GM21515 (cell line): ENCODE results near the gene DCTN5.
"Not testable (repeated sequence)": the region's sequence is repeated elsewhere in the genome, so short reads cannot be mapped to it uniquely, and the experiment has no call there.

Source experiments
- ATAC-seq: cut with Tn5 transposase; IDR thresholded peaks from one replicate; pipeline ENCODE4 v1.9.1; 2021; ENCODE audit not compliant: unreplicated experiment

DCTN5 gene

DNA sequence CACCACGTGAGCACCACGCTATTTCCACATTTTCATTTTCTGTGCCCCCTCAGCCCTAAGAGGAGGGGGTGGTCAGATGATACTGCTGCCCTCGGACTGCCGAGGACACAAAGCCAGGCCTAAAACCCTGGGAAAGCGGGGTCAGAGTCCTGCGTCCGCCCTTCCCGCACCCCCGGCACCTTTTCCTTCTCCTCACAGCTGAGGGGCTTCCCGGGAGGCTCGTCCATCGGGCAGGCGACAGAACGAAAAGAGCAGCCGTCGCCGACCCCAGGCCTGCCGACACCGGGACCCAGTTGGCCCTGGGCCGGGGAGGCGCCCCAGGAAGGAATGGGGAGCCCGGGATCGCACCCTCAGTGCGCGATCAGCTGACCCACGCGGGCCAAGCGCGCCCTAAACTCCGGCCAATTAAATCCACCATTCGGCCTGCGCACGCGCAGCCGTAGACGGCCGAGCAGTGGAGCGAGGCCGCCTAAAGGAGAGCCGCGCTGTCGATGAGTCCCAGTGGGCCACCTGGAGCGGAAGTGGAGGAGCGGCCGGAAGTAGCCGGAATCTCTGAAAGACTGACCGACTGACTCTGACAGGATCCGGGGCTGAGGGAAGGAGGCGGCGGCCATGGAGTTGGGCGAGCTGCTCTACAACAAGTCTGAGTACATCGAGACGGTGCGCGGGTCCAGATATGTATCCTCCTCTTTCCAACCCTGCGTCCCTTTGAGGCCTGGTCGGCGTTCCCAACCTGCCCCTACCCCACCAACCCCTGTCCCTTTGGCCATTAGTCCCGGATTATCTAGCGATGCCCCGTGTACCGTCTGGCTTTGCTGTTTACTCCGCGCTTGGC lies at the start of gene DCTN5, which contains the start of gene PALB2:
Gene DCTN5, plus strand, starts transcription at position 536 of the 835 bp plus-strand sequence. Its CDS starts 77 bp downstream, at position 613.
Gene PALB2, minus strand, starts transcription at position 380 of the 835 bp plus-strand sequence. Its CDS starts 153 bp downstream, at position 227.
- ATAC-seq: peak; percentile 94

DNA sequence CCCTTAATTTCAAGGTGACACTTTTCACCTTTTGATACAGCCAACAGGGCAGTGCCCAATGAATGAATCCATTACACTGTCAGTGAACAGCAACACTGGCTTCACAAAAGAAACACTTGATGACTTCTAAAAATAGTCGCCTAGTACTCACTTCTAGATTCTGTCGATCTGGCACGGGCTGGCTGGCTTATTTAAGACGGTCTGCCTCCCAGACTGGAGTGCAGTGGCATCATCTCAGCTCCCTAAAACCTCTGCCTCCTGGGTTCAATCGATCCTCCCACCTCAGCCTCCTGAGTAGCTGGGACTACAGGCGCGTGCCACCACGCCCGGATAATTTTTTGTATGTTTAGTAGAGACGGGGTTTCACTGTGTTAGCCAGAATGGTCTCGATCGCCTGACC lies 47.1 kb upstream of the DCTN5 start:
- ATAC-seq: no peak

DNA sequence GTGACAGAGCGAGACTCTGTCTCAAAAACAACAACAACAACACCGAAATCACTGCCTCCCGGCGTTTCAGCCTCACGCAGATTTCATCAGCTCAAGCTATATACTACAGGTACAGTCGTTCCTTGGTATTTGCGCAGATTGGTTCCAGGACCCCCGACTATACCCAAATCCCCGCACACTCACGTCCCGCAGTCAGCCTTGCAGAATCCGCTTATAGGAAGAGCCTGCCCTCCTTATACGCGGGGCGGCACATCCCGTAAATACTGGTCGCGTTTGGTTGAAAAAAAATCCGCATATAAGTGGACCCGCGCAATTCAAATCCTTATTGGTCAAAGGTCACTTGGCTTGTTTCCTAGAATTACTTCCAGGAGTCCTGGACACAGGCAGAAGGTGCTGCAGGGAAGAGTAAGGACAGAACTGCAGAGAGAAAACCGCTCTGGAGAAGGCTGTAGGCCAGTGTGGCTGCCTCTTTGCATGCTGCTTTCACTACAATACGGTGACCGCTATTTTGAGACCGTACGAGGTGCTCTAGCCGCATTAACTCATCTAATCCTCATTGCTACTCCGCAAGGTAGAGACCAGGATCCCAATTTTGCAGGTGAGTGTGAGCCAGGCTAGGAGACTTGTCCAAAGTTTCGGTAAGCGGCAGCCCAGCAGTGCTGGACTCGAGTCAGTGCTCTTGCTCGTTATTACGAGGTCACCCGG lies 45.9 kb upstream of the DCTN5 start:
- ATAC-seq: no peak

DNA sequence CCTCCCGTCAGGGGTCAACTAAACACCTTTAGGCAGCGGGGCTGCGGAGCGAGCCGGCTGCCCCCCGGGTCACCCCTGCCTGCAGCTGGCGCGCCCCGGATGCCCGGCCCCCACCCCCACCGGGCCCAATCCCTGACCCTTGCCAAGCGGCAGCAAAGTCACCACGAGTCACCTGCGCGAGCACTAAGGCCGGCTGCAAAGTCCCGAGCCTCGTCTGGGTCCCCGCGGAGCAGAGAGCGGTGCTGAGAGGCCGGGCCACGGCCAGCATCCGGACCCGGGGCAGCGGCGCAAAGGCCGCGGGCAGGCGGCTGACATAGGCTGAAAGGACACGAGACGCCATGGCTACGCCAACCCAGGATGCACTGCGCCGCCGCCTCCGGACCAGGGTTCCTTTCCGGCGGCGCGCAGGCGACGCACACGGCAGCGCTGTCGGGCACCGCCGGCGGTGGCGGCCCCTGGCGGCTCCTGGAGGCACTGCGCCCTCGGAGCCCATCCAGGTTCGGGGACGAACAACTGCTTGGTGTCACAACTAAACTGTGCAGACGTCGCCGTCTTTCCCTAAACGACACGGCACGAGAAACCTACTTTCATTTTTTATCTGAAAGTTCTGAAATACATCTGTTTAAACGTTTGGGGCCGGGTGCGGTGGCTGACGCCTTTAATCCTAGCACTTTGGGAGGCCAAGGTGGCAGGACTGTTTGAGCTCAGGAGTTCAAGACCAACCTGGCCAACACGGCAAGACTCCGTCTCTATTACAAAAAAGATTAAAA lies 45.1 kb upstream of the DCTN5 start, which contains the start of gene NDUFAB1:
Gene NDUFAB1, minus strand, starts transcription at position 366 of the 770 bp plus-strand sequence. Its CDS starts 26 bp downstream, at position 340.
- peak; percentile 80 for ATAC-seq

DNA sequence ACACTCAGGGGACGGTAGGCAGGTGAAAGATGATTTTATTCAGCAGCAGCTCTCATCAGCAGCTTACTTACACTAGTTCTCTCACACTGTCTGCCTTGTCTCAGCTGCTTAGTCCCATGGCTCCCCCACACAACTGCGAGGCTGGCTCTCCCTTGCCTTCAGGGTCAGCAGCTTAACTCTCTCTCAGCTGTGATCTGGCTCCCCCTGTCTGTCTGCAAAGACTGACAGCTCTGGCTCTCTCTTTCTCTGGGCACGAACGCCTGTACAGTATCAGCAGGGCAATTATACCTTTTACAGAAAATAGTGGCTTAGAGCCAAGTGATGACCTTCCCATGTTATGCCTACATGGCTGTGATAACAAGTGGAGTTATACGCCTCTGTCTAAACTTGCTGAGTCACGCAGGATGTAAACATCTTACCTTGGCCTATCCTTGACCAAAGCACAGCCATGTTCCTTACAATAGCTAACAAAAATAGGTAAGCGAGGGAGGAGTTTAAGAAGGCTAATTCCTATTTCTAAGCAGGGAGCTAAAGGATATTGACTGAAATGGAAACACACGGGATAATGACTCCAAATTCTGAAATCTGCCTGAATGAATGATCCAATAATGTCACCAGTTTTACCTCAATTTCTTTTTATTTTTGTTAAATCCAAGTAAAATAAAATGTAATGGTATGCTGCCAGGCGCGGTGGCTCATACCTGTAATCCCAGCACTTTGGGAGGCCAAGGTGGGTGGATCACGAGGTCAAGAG lies 44.1 kb upstream of the DCTN5 start:
- ATAC-seq: no peak

DNA sequence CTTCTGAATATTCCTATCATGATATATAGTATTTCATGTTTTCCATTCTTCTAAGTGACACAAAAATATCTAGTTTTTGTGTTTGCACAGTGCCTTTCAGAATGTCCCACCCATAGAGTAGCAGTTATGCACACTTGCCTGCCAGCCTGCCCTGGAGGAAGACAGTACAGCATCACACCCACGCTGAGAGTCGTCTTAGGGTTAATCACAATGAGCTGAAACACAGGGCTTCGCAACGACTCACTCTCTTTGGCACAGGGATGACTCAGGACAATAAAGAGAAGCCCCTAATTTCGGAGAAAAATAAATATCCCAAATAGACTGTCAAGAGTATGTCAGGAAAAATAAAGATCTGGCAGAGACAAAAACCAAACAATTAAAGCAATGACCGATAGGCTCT lies 33.5 kb upstream of the DCTN5 start:
- no peak for ATAC-seq

DNA sequence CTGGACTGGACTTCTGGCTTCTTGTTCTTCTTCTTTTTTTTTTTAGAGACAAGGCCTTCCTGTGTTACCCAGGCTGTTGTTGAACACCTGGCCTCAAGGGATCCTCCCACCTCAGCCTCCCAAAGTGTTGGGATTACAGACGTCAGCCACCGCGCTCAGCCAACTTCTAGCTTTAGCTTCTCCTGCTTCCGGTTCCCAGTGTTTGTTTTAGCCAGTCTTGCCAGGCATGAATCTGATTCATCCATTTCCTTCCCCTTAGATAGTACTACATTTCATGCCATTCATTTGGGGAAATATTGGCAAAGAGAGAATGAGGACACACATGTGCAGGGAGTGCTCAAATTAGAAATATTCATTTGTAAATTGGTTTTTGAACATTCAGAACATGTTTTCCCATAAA lies 33.1 kb upstream of the DCTN5 start:
- no peak for ATAC-seq

DNA sequence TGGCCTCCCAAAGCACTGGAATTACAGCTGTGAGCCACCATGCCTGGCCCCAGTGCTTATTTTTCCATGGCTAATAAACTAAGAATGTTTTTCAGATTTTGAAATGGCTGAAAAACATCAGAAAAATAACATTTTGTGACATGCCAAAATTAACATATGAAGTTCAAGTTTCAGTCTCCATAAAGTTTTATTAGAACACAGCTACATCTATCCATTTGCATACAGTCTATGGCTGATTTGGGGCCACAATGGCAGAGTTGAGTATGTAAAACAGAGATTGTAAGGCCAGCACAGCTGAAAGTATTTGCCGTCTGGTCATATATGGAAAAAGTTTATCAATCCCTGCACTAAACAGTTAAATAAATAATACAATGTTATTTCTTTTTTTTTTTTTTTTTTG lies 31.3 kb upstream of the DCTN5 start:
- ATAC-seq: no peak

DNA sequence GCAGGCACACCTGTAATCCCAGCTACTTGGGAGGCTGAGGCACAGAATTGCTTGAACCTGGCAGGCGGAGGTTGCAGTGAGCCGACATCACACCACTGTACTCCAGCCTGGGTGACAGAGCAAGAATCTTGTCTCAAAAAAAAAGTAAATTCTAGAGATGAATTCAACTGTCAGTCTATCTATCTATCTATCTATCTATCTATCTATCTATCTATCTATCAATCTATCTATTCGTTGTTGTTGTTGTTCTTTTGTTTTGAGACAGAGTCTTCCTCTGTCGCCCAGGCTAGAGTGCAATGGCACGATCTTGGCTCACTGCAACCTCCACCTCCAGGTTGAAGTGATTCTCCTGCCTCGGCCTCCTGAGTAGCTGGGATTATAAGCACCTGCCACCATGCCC lies 30.4 kb upstream of the DCTN5 start:
- not testable (repeated sequence) for ATAC-seq

DNA sequence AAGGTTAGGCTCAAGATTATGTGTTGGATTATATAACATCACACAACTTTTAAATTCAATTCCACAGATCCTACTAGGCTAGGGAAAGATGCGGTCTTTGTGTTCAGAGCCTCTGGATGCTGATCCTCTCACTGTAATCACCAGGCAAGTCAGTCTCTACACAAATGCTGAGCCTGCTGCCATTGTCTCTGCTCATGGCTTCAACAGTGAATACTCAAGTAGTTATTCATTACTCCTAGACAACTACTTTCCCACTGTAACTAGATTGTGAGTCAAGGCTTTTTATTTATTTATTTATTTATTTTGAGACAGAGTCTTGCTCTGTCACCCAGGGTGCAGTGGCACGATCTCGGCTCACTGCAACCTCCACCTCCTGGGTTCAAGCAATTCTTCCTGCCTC lies 29.3 kb upstream of the DCTN5 start:
- no peak for ATAC-seq

DNA sequence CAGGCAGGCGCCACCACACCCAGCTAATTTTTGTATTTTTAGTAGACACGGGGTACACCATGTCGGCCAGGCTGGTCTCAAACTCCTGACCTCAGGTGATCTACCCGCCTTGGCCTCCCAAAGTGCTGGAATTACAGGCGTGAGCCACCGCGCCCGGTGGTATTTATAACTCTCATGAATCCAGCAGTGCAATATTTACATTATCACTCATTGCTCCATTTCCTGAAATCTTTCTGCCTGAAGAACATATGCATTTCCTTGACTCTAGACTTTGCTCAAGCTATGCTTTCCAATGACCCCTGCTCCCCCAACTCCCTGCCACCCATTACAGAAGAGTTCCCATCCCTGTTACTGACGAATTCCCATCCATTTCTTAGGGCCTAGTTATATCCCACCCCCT lies 25.5 kb upstream of the DCTN5 start:
- no peak for ATAC-seq

DNA sequence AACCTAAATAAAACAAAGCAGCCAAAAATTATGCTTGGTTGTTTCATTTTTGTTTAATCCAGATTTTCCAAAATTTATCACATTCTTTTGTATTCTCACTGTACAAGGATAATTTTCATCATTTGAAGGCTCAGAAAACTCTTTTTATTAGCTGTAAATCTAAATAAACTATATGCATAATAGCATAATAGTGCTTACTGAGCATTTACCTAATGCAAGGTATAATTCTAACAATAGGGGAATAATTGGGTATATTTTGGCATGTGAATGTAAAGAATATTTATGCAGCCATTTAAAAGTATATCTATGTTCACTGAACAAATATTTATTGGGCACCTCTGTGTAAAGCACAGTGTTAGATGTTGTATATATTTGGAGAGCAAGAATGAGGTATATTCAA lies 17.2 kb upstream of the DCTN5 start:
- no peak for ATAC-seq

DNA sequence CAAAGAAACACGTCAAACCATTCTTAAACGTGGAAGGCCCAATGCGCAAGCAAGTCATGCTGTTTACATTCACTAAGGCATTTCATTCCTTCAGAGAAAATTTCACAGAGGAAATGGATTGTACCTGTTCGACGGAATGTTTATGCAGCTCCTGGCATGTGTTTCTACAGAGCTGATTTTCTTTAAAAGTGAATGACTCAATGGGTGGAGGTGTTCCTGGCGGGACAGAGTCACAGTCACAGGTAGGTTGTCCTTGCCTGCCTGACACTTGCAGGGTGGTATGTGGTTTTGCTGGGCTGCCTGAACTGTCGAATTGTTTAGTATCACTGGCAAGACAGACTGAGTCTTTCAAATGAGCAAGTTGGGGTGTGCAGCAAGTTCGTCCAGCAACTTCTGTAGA lies 11.8 kb upstream of the DCTN5 start:
- ATAC-seq: no peak

DNA sequence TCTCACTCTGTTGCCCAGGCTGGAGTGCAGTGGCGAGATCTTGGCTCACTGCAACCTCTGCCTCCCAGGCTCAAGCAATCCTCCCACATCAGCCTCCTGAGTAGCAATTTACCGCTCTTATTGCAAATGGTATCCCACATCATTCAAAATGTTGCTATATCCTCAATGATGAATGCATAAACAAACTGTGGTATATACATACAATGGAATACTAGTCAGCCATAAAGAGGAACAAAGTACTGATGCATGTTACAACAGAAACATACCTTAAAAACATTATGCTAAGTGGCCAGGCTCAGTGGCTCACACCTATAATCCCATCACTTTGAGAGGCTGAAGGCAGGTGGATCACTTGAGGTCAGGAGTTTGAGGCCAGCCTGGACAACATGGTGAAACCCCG lies 9.4 kb upstream of the DCTN5 start:
- ATAC-seq: not testable (repeated sequence)

DNA sequence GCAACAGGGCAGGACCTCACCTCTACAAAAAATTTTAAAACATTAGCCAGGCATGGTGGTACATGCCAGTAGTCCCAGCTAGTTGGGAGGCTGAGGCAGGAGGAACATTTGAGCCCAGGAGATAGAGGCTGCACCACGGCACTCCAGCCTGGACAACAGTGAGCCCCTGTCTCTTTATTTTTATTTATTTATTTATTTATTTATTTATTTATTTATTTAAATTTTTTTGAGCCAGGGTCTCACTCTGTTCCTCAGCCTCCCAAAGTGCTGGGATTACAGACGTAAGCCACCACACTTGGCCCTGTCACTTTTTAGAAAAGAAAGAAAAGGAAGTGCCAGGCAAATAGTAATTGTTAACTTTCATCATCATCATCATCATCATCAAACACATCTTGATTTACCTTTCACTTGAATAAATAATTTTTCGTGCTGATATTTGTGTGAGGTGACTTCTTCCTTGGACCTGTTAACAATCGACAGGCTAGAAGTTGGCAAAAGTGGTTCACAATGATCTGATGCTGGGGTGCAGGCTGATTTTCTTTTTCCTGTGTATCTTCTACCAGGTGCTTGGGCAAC lies 6.7 kb upstream of the DCTN5 start:
- ATAC-seq: no peak

DNA sequence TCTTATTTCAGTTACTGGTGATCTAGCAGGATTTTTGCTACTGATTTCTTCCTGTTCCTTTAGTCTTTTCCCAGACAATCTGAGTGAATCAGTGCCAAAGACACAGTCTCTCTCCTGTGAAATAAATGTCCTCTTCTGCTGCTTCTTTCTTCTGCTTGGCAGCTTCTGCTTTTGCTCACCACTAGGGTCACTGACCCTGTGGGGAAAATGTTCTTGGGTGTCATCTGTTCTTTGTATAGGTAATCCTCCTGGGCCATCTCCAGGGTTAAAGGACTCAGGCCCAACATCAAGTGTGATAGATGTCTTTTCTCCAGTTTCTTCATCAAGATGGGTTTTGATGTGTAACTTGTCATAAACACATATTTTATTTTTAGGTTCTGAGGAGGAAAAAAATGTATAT lies 5.3 kb upstream of the DCTN5 start:
- no peak for ATAC-seq

DNA sequence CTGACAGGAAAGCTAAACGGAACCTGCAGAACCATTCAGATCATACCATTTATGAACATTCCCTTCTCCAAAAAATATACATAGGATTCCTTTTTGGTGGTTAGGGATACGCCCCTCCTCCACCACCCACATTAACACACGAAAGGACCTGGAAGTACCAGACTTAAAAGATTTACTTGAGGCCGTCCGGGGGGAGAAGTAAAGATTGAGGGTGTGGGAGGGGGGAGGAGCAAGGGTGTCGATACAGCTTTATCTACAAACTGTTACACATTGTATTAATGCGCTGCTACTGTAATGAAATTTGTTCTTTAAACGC lies 693 bp upstream of the DCTN5 start:
- ATAC-seq: no peak

DNA sequence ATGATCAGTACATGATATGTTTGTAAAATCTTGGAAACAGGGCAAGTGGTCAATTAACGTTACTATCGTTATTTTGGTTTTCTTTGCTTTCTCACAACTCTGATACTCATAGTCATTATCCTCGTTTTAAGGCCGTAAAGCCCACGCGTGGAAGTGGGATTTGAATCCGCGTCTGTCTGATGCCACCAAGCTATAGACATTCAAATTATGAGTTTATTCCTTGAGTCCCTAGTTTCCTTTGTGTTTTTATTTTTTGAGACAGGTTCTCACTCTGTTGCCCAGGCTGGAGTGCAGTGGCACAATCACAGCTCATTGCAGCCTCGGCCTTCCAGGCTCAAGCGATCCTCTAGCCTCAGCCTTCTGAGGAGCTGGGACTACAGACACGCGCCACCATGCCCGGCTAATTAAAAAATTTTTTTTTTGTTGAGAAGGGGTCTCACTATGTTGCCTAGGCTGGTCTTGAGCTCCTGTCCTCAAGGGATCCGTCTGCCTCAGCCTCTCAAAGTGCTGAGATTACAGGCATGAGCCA lies 1.0 kb downstream of the DCTN5 start:
- no peak for ATAC-seq

DNA sequence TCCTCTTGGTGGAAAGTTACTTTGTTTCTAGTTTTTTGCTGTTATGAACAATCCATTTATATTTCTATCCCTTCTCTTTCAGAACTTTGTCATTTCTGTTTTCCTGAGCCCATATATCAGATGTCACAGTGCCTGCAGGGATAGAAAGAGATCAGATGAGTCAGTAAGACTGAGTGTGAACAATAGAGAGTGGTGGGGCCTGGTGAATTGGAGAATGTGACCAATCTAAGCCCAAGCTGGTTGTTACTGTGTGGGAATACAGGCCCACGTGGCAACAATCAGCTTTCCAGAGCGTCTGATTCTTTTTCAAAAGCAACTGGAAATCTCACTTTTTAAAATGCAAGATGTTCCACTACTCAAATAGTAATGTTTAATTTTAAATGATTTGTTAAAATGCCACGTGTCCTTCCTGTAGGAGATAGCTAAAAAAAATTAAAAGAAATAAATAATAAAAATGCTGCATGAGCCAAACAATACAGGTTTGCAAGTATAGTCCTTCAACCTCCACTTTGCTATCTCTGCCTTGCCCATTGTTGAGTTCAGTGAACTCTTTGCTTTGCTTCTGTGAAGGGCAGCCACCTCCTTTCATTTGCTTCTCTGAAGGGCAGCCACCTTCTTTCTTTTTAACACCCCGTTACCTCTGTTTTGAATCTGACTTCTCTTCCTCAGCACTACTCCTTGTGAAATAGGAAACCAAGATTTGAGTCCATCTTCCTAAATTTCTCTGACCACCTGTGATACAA lies 9.6 kb downstream of the DCTN5 start:
- no peak for ATAC-seq
